Endothelial cell of umbilical vein (primary cell): ENCODE results near the gene MAPK11.

ENCODE experiments used
- EZH2 ChIP-seq: IDR thresholded peaks from 2 replicates; pipeline ENCODE4 v1.6.1; 2012; ENCODE audit warnings: borderline replicate concordance, low read depth, mild to moderate bottlenecking, moderate library complexity, low read length, inconsistent platforms; ENCODE audit not compliant: severe bottlenecking
- POLR2A ChIP-seq: IDR thresholded peaks from 2 replicates; pipeline ENCODE4 v1.6.1; 2012; ENCODE audit warnings: low read depth, mild to moderate bottlenecking, control low read depth, low read length
- TF ChIP-seq, protein P1 (sequence below), 2 donors: IDR thresholded peaks; 1 replicate in 1 of 2; 2 replicates in 1 of 2; pipeline ENCODE4 v1.5.1; 2011; ENCODE audit warnings: low read length in 2 of 2, mild to moderate bottlenecking in 2 of 2, moderate library complexity in 2 of 2, control low read depth in 1 of 2, inconsistent platforms in 1 of 2, low read depth in 1 of 2; ENCODE audit not compliant: insufficient read depth in 1 of 2; ENCODE audit errors: extremely low read depth in 1 of 2

DNA sequence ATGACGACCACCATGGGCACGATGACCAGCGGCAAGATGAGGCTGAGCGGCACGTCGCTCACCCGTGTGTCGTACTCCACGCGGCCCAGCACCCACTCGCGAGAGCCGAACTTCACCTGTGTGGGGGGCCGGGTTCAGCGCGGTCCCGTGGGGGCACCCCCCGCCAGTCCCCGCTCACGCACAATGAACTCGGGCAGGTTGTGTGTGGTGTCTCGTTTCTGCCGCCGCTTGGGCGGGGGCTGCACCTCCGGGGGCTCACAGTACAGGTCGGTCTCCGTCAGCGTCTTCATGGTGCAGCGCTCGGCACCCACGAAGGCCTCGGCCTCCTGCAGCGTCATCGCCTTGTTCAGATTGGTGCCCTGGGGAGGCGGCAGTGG is 11.2 kb upstream of the MAPK11 start:
- TF ChIP-seq, protein P1, sequence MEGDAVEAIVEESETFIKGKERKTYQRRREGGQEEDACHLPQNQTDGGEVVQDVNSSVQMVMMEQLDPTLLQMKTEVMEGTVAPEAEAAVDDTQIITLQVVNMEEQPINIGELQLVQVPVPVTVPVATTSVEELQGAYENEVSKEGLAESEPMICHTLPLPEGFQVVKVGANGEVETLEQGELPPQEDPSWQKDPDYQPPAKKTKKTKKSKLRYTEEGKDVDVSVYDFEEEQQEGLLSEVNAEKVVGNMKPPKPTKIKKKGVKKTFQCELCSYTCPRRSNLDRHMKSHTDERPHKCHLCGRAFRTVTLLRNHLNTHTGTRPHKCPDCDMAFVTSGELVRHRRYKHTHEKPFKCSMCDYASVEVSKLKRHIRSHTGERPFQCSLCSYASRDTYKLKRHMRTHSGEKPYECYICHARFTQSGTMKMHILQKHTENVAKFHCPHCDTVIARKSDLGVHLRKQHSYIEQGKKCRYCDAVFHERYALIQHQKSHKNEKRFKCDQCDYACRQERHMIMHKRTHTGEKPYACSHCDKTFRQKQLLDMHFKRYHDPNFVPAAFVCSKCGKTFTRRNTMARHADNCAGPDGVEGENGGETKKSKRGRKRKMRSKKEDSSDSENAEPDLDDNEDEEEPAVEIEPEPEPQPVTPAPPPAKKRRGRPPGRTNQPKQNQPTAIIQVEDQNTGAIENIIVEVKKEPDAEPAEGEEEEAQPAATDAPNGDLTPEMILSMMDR (IDR thresholded peaks at IDR 0.05; ENCODE audit: extremely low read depth in 1 of 2, insufficient read depth in 1 of 2, low read depth in 1 of 2, low read length in 2 of 2) = no peak
- TF ChIP-seq POLR2A (no peak), EZH2 (no peak)
